Fibroblast of skin of right quadriceps (primary cell): ENCODE results near the gene TGIF2.
"Not testable (repeated sequence)": the region's sequence is repeated elsewhere in the genome, so short reads cannot be mapped to it uniquely, and the experiment has no call there.

Source experiments
- DNase-seq: peaks from one replicate; pipeline ENCODE4 v3.0.0-alpha.2; 2013

Gene TGIF2

DNA sequence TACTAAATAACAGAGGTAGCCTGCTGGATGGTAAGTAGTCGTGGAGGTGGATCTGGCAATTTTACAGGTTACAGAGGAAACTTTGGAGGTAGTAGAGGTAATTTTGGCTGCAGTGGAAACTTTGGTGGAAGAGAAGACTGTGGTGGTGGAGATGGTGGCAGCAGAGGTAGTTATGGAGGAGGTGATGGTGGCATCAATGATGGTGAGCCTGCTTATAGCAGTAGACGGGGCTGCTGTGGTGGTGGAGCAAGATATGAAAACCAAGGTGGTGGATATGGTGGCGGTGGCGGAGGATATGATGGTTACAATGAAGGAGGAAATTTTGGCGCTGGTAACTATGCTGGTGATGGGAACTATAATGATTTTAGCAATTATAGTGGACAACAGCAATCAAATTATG lies 47.5 kb downstream of the TGIF2 start:
- DNase-seq, result no peak

DNA sequence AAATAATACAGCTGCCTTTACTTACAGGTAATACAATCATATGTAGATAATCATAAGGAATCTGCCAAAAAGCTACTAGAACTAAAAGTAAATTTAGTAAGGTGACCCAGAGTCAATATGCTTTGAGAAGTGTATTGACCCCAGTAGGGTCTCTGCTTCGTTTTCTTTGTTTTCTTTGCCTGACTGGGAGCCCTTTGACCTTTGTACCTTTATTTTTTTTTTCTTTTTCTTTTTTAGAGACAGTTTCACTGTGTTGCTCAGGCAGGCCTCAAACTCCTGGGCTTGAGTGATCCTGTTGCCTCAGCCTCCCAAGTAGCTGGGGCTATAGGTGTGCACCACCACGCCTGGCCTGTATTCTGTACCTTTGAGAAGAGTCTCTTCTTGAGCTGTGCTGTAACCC lies 50.0 kb downstream of the TGIF2 start:
- DNase-seq, result no peak

DNA sequence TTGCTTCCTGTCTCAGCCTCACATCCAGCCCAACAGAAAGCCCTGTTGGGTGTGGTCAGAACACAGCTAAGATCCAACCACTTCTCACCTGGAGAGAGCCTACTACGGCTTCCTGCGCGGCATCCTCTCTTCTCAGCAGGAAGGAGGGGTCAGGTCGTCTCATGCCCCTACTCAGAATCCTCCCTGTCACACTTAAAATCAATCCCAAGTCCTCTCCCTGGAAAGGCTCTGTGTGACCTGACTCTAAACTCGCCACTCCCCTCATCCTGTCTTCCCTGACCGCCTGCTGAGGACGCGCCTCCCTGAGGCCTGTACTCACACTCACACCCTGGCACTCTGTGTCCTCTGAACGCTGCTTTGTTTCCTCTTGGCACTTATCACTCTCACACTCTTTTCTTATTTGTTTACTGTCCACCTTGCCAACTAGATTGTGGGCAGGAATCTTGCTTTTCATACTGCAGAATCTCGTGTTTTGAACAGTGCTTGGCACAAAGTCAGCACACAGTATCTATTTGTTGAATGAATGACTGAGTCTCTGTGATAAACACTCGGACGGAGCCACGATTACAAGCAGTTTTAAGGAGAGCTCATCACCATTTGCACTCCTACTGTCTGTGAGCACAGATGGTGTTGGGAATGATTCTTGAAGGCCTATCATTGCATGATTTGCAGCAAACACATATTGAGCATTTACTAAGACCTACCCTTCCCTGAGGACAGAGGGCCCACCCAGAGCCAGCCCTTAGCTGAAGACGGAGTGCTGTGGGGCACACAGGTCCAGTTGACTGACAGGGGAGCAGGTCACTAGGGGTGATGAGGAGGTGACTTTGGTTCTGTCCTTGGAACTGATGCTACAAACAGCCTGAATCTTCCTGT lies 50.9 kb downstream of the TGIF2 start:
- DNase-seq, result no peak

DNA sequence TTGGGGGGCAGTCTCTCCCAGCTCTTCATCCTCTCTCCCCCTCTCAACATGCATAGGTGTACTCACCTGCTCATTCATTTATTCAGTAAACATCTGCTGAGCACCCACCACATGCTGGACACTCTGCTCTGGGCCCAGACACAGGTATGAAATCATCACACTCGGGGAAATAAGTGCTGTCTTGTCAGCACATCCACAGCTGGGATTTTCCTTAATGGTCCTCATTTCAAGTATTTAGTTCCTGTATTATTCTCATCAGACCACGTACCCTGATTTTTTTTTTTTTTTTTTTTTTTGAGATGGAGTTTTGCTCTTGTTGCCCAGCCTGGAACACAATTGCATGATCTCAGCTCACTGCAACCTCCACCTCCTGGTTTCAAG lies 51.5 kb downstream of the TGIF2 start:
- no peak for DNase-seq

DNA sequence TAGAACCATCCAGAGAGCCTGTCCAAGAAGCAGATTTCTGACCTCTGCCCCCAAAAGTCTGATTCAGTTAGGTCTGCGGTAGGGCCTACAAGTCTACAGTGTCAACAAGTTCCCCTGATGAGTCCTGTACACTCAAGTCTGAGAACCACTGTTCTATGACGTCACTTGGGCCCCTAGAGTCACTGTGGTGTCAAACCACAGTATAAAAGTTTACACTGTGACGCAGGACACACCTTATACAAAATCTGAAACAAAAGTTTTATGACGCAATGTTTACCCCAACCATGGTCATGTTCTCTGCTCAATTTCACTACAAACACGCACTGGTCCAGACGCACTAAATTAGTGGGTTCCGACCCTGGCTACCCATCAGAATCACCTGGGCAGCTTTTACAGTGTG lies 54.7 kb downstream of the TGIF2 start:
- DNase-seq, result no peak

DNA sequence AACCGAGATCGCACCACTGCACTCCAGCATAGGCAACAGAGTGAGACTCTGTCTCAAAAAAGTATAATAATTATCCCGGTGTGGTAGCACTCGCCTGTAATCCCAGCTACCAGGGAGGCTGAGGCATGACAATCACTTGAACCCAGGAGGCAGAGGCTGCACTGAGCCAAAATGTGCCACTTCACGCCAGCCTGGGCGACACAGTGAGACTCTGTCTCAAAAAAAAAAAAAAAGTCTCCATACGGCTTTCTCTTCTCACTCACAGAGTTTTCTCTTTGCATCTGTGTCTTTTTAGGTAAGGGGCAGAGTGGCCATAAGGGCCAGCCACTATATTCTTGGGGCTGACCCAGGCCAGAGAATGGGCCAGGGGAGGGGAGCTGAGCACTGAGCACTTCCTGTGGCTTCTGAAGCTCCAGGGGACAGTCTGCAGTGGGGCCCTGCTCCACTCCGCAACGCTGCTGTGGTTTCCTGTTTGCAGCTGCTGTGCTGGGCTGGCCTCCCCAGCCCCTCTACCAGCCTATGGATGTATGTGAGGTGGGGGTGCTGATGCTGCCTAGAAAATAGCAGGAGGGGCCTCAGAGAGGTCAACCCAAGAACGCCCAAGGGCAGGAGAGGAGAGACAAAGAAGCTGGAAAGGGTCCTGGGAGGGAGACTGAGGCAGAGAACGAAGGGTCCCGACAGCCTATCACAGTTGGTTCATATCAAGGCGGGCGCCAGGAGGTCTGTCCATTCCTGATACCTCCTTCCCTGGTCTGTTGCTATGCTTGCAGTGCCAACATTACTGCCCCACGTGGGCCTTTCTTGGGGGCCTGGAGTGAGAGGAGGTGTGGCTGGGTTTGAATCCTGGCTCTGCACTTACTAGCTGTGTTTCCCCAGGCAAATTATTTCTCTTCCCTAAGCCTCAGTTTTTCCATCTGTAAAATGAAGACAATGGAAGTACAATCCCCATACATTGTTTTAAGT lies 56.6 kb downstream of the TGIF2 start:
- no peak for DNase-seq

DNA sequence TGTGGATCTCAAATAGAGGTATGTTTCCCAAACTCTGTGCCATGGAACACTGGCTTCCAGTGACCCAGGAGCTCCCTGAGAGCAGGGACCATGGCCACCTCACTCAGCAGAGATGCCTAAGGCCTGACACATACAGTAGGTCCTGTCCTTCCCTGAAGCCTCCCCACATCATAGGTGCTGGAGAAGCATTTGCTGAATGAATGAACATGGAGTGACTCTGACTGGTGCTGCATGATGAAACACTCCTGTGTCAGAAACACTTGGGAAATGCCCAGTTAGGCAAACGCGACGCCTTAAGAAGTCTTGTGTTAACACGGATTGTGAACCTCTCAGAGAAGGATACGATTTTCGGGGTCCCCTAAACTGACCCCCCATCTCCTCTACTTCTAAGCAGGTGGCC lies 58.2 kb downstream of the TGIF2 start:
- no peak for DNase-seq

DNA sequence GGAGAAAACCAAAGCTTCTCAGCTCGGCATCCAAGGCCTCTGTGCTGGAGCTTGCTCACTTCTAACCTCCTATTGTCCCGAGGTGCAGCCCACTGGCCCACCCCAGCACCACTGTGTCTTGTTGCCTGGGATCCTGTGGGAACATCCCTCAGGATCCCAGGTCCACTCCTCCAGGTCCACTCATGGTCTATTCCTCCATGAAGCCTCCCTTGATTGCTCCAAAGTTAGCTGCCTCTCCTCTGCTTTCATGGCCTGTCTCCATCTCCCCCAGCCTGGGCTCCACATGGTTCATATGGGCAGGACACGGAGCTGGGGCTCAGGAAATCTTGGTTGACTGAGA lies 58.7 kb downstream of the TGIF2 start:
- DNase-seq, result no peak

DNA sequence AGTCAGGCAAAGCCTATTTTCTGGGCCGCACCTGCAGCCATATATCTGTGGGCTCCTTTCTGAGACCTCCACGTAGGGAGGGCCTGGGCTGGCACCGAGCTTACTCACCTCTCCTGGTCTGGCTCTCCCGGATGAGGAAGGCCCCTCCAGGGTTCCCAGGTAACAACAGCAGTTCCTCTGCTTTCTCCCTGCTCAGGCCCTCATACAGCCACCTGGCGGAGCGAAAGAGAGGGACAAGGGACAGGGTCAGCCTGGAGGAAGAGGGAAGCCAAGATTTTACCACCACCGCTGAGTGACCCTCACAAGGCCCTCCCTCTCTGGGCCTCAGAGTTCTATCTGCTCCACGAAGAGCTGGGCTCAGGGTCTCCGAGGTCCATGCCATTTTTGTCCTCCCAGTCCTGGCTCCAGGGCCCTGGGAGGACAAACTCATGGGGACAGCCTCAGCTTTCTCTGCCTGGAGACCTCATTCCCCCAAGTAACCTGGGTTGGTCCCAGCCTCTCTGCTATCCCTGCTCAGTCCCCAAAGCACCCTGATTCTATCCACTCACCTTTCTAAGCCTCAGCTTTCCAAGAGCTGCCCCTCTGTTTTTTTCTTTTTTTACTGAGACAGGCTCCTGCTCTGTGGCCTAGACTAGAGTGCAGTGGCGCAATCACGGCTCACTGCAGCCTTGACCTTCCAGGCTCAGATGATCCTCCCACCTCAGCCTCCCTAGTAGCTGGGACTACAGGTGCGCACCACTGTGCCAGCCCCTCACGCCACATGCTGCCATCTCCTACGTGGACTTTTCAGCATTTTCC lies 59.3 kb downstream of the TGIF2 start:
- DNase-seq, result no peak

DNA sequence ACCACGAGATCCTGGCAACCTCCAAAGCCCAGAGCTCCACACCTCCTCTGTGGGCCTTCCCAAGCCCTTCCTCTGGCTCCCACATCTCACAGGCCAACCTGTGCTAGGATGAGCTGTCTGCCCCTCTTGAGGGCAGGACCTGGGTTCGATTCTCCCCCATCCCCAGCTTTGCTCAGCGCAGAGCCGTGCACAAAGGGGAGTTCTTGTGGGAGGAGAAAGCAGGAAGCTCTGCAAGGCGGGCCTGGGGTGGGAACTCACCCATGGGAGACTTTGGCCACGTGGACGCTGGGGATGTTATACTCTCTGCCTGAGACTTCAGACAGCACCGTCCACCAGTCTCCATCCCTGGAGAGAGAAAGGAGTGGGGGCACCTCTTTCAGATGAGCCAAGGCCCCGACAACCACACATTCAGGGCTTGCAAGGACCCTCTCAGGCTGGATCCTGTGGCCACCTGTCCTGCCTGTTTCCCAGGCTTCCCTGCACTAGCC lies 59.9 kb downstream of the TGIF2 start:
- no peak for DNase-seq

DNA sequence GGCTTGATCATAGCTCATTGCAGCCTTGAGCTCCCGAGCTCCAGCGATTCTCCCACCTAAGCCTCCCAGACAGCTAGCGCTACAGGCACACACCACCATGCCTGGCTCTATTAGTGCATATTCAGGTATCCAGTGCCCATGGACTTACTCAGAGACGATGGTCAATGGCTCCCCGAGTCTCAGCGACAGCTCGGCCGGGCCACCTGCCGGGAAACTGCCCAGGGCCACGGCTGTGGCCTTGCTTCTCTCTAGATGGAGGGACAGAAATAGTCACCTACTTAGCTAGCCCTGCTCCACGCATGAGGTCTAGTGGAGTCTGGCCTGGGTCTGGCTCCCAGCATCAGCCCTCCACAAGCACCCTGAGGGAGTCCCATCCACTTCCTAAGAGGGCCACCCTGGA lies 60.9 kb downstream of the TGIF2 start:
- no peak for DNase-seq

DNA sequence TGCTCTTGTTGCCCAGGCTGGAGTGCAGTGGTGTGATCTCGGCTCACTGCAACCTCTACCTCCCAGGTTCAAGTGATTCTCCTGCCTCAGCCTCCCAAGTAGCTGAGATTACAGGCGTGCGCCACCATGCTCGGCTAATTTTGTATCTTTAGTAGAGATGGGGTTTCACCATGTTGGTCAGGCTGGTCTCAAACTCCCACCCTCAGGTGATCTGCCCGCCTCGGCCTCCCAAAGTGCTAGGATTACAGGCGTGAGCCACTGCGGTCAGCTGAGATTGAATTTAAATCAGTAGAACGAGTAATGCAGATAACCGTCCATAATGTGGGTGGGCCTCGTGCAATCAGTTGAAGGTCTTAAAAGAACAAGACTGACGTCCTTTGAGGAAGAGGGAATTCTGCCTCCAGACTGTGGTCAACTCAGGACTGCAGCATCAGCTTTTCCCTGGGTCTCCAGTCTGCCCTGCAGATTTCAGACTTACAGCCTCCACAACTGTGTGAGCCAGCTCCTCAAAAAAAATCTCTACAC lies 65.5 kb downstream of the TGIF2 start:
- DNase-seq, result not testable (repeated sequence)

DNA sequence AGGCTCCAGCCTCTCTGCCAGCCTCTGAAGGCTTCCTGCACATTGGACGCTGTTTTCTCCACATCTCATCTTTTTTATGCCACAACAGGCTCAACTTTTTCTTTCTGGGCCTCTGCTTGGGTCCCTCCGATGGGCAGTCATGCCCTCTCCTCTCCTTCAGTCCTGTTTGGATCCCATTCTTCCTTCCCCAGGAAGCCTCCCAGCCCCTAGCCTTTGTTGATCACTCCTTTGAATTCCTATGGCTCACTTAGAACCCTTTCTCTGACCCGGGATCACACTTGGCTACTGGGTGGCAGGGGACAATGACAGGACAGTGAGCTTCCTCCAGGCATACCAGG lies 68.1 kb downstream of the TGIF2 start:
- DNase-seq, result no peak

DNA sequence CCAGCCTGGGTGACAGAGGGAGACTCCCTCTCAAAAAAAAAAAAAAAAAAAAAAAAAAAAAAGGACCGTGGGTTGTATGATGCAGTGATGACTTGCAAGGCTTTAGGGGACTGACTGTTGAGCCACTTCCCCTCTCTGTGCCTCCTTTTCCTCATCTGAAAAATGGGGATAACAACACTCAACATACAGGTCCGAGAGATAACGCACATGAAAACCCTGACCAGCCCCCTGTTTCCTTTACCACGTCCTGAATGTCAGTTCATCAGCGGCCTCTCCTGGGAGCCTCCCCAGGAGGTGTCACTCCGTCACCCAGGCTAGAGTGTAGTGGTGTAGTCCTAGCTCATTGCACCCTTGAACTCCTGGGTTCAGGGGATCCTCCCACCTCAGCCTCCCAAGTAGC lies 68.7 kb downstream of the TGIF2 start:
- no peak for DNase-seq
